B cell (primary cell): ENCODE results near the gene ZDHHC20. TPM values are rescaled to one million over a fixed set of nuclear protein-coding genes. Genes with fewer than 3 reads are reported as not detected.

Source experiments
- ATAC-seq: fragments of 200-7000 bp; cut with Tn5 transposase; one replicate; pipeline ENCODE4 v1.10.0; 2021; ENCODE audit warnings: low read depth, mild to moderate bottlenecking, moderate number of reproducible peaks, moderate library complexity
- CTCF ChIA-PET: fragments of 350-600 bp; sonication (Branson Sonifier 250); formaldehyde crosslinking; loops from one replicate; lab custom pipeline; 2021; ENCODE audit warnings: antibody characterized with exemption, inconsistent platforms; lab: Charles Lee
- POLR2A ChIA-PET: fragments of 350-600 bp; sonication (Branson Sonifier 250); formaldehyde crosslinking; loops from one replicate; lab custom pipeline; 2021; ENCODE audit warnings: antibody characterized with exemption; lab: Charles Lee
- DNase-seq: peaks from one replicate; pipeline ENCODE4 v3.0.0; 2013
- H2AFZ ChIP-seq: 2 replicates; pipeline ENCODE4 v1.6.1; 2012; ENCODE audit warnings: mild to moderate bottlenecking, low read depth, low read length; ENCODE audit not compliant: insufficient read depth, poor library complexity, severe bottlenecking
- H3K27ac ChIP-seq, 2 donors: 1 replicate in 1 of 2; 2 replicates in 1 of 2; pipeline ENCODE4 v1.5.1; 2012 to 2013; ENCODE audit warnings: low read length in 2 of 2, mild to moderate bottlenecking in 2 of 2, moderate library complexity in 1 of 2
- H3K27me3 ChIP-seq, 4 experiments: fragments of 200-600 bp in 1 of 4; sonication (generic) in 1 of 4; replicated peaks in 1 of 4; 1 replicate in 2 of 4; 2 replicates in 2 of 4; pipeline versions ENCODE4 v1.6.1 to v1.7.0; 2013 to 2016; ENCODE audit warnings: low read length in 3 of 4, mild to moderate bottlenecking in 2 of 4, mixed read lengths in 1 of 4, moderate library complexity in 1 of 4; ENCODE audit not compliant: insufficient read depth in 4 of 4, control insufficient read depth in 3 of 4; ENCODE audit errors: control extremely low read depth in 1 of 4
- H3K36me3 ChIP-seq, 2 experiments: replicated peaks in 1 of 2; 1 replicate in 1 of 2; 2 replicates in 1 of 2; pipeline versions ENCODE4 v1.6.1 to v1.7.1; 2013; ENCODE audit warnings: low read length in 1 of 2; ENCODE audit not compliant: insufficient read depth in 2 of 2, control insufficient read depth in 1 of 2; ENCODE audit errors: control extremely low read depth in 1 of 2, extremely low read depth in 1 of 2
- H3K4me1 ChIP-seq, 2 donors: fragments of 200-600 bp in 1 of 2; sonication (generic) in 1 of 2; 1 replicate in 1 of 2; 2 replicates in 1 of 2; pipeline versions ENCODE4 v1.5.1 to v1.6.1; 2013 to 2017; ENCODE audit warnings: low read length in 2 of 2; ENCODE audit not compliant: control insufficient read depth in 2 of 2, insufficient read depth in 2 of 2
- H3K4me2 ChIP-seq: replicated peaks from 2 replicates; pipeline ENCODE3; 2012; ENCODE audit warnings: mild to moderate bottlenecking, low read depth, low read length; ENCODE audit not compliant: poor library complexity, severe bottlenecking
- H3K4me3 ChIP-seq, 5 experiments: fragments of 200-600 bp in 1 of 5; sonication (generic) in 1 of 5; 1 replicate in 3 of 5; 2 replicates in 2 of 5; pipeline versions ENCODE4 v1.5.1 to v1.7.0; 2011 to 2016; ENCODE audit warnings: low read length in 4 of 5, mild to moderate bottlenecking in 4 of 5, low read depth in 2 of 5, control low read depth in 1 of 5, moderate library complexity in 1 of 5; ENCODE audit not compliant: insufficient read depth in 1 of 5; ENCODE audit errors: control extremely low read depth in 1 of 5, extremely low read depth in 1 of 5
- H3K79me2 ChIP-seq: fragments of 200-600 bp; sonication (generic); one replicate; pipeline ENCODE4 v1.6.0; 2016; ENCODE audit warnings: low read length; ENCODE audit not compliant: control insufficient read depth, insufficient read depth
- H3K9ac ChIP-seq: fragments of 200-600 bp; sonication (generic); 2 replicates; pipeline ENCODE4 v1.6.1; 2017; ENCODE audit warnings: mild to moderate bottlenecking, low read length, moderate library complexity
- H3K9me3 ChIP-seq, 3 donors: one replicate each; pipeline versions ENCODE4 v1.6.1 to v1.7.1; 2013; ENCODE audit warnings: low read length in 2 of 3; ENCODE audit not compliant: control insufficient read depth in 2 of 3, insufficient read depth in 1 of 3; ENCODE audit errors: control extremely low read depth in 1 of 3
- H4K20me1 ChIP-seq: 2 replicates; pipeline ENCODE4 v1.6.0; 2012; ENCODE audit warnings: mild to moderate bottlenecking, low read length; ENCODE audit not compliant: insufficient read depth, control insufficient read depth, poor library complexity, severe bottlenecking
- H3K27ac Mint-ChIP-seq: one replicate; pipeline ENCODE4 v1.8.0; 2021; ENCODE audit warnings: mixed read lengths
- H3K27me3 Mint-ChIP-seq: one replicate; pipeline ENCODE4 v1.8.0; 2021; ENCODE audit warnings: mixed read lengths
- H3K4me1 Mint-ChIP-seq: one replicate; pipeline ENCODE4 v1.8.0; 2021; ENCODE audit warnings: mixed read lengths
- H3K4me3 Mint-ChIP-seq: one replicate; pipeline ENCODE4 v1.8.0; 2021; ENCODE audit warnings: mixed read lengths
- H3K9me3 Mint-ChIP-seq: one replicate; pipeline ENCODE4 v1.8.0; 2022; ENCODE audit warnings: mixed read lengths; ENCODE audit not compliant: insufficient read depth
- EZH2 ChIP-seq: IDR thresholded peaks from 2 replicates; pipeline ENCODE4 v1.6.1; 2012; ENCODE audit warnings: borderline replicate concordance, low read depth, mild to moderate bottlenecking, moderate library complexity, low read length; ENCODE audit not compliant: insufficient read depth, poor library complexity, severe bottlenecking
- WGBS: methylation state at CpG from one replicate; pipeline ENCODE4 v1.1.5; 2013; ENCODE audit warnings: missing lambda C conversion rate; ENCODE audit not compliant: insufficient coverage; 5-methylcytosine and 5-hydroxymethylcytosine counted together
- intact Hi-C: fragments of 100-400 bp; cut with micrococcal nuclease; formaldehyde crosslinking; loops from one replicate; pipeline ENCODE4 v1.10.0; 2022
- polyA plus RNA-seq: library from polyadenylated mRNA; depleted of rRNA; stranded (reverse); fragments of >200 nt; gene quantifications from 2 replicates; pipeline ENCODE4 v1.2.3, GENCODE V29; 2012
- total RNA-seq, 2 donors: library from RNA; stranded (reverse); fragments of 120-200 nt in 1 of 2; gene quantifications; 1 replicate in 1 of 2; 2 replicates in 1 of 2; pipeline versions ENCODE4 v1.2.3 to v1.2.4, GENCODE V29; 2013 to 2022
- TF ChIP-seq, protein P1 (sequence below): fragments of 200-600 bp; IDR thresholded peaks from one replicate; pipeline ENCODE4 v1.8.0; 2022; ENCODE audit warnings: antibody characterized with exemption, mild to moderate bottlenecking

The ZDHHC20 gene
- total and polyA plus RNA-seq, 2 donors (not counting 1 experiment from before 2014, with no cell fraction given) = 10.3 to 61.5 TPM

DNA sequence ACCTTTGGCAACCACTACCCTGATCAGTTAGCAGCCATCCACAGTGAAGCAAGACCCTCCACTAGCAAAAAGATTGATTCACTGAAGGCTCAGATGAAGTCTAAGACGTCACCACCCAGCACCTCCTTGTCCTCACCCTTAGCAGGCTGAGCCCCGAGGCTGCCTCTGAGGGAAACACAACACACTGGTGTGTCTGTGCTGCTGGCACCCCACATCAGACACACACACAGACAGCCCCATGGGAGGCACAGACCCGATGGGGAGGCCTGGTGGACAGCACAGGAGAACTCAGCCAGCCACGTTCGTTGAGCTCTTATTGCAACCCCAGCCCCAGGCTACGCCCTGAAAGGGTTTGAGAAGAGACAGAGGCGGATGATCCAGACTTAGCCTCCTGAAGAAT lies 94.7 kb downstream of the ZDHHC20 start:
- Histone ChIP-seq H3K4me2 (no peak overlapping the region), H3K27ac (no peak overlapping the region), H3K27me3 (no peaks in the 10 kb centered on the region), H3K4me1 (no peaks in the 10 kb centered on the region), H3K79me2 (no peaks in the 10 kb centered on the region), H3K9me3 (no peaks in the 10 kb centered on the region), H4K20me1 (no peaks in the 10 kb centered on the region), H3K36me3 (no peaks in the 10 kb centered on the region), H3K4me3 (no peak overlapping the region), H3K9ac (no peak overlapping the region), H2AFZ (no peak overlapping the region)
- intact Hi-C loops = no loop called here
- no peak overlapping the region for H3K27ac Mint-ChIP-seq
- TF ChIP-seq, protein P1, sequence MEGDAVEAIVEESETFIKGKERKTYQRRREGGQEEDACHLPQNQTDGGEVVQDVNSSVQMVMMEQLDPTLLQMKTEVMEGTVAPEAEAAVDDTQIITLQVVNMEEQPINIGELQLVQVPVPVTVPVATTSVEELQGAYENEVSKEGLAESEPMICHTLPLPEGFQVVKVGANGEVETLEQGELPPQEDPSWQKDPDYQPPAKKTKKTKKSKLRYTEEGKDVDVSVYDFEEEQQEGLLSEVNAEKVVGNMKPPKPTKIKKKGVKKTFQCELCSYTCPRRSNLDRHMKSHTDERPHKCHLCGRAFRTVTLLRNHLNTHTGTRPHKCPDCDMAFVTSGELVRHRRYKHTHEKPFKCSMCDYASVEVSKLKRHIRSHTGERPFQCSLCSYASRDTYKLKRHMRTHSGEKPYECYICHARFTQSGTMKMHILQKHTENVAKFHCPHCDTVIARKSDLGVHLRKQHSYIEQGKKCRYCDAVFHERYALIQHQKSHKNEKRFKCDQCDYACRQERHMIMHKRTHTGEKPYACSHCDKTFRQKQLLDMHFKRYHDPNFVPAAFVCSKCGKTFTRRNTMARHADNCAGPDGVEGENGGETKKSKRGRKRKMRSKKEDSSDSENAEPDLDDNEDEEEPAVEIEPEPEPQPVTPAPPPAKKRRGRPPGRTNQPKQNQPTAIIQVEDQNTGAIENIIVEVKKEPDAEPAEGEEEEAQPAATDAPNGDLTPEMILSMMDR = no peak
- no peak for TF ChIP-seq EZH2
- no peak for DNase-seq
- H3K4me1 Mint-ChIP-seq = no peaks in the 10 kb centered on the region
- POLR2A ChIA-PET = no interaction called here
- 93% methylated on average over 6 of the region's 7 CpGs for WGBS
- CTCF ChIA-PET = no interaction called here
- ATAC-seq = no peak
- H3K4me3 Mint-ChIP-seq = no peak overlapping the region
- H3K9me3 Mint-ChIP-seq = no peaks in the 10 kb centered on the region
- no peaks in the 10 kb centered on the region for H3K27me3 Mint-ChIP-seq

DNA sequence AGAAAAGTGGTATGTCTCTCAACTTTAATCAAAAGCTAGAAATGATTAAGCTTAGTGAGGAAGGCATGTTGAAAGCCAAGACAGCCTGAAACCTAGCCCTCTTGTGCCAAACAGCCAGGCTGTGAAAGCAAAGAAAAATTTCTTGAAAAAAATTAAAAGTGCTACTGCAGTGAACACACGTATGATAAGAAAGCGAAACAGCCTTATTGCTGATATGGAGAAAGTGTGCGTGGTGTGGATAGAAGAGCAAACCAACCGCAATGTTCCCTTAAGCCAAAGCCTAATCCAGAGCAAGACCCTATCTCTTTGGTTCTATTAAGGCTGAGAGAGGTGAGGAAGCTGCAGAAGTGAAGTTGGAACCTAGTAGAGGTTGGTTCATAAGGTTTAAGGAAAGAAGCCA lies 96.4 kb downstream of the ZDHHC20 start:
- Histone ChIP-seq H3K4me1 (no peaks in the 10 kb centered on the region), H3K9me3 (no peaks in the 10 kb centered on the region), H3K79me2 (no peaks in the 10 kb centered on the region), H3K36me3 (no peaks in the 10 kb centered on the region), H4K20me1 (no peaks in the 10 kb centered on the region), H2AFZ (no peak overlapping the region), H3K9ac (no peak overlapping the region), H3K27me3 (no peaks in the 10 kb centered on the region), H3K4me3 (no peak overlapping the region), H3K27ac (no peak overlapping the region), H3K4me2 (no peak overlapping the region)
- intact Hi-C loops = no loop called here
- DNase-seq (no peak), ATAC-seq (no peak)
- Mint-ChIP-seq H3K4me3 (no peak overlapping the region), H3K27me3 (no peaks in the 10 kb centered on the region), H3K9me3 (no peaks in the 10 kb centered on the region), H3K27ac (no peak overlapping the region), H3K4me1 (no peaks in the 10 kb centered on the region)
- CTCF ChIA-PET = no interaction called here
- TF ChIP-seq, protein P1 = no peak
- TF ChIP-seq EZH2 = no peak
- POLR2A ChIA-PET = no interaction called here
- WGBS = no CpG with 5 or more reads among the region's 4 CpGs
